ENCODE results near the gene KPTN. TPM values are rescaled to one million over a fixed set of nuclear protein-coding genes. Genes with fewer than 3 reads are reported as not detected.

The KPTN gene
- total and polyA plus RNA-seq, 2 of the 13 experiments (the other 11 are each of a cell fraction or from before 2014, with no cell fraction given) = 9.1 to 13.3 TPM

DNA sequence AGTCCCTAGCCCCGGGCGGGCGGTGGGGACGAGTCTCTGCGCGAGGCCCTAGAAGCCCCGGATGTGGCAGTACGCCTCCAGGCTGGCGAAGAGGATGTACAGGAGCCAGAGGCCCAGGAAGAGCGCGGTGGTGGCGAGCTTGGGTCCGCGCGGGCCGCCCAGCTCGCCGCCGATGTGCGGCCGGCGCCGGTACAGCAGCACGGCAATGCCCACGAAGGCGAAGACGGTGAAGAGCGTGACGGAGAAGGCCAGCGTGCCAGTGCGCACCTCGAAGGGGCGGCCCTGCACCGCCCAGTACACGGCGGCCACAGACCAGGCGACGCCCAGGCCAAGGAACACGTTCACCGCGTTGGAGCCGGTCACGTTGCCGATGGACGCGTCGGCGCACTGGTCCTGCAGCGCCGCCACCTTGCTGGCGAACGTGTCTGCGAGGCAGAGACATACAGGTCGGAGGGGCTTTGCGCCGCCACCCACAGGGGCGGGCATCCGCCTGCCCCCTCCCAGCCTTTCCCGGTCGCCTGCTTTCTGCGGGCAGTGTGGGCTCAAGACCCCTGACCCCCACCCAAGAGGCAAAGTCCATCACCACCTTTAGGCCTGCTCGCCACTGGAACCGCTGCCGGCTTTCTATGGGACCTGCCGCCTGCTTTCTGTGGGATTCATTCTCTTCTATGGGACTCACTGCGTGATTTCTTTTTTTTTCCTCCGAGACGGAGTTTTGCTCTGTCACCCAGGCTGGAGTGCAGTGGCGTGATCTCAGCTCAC is 53.8 kb downstream of the KPTN start (continued):
- TF ChIP-seq, protein P1, sequence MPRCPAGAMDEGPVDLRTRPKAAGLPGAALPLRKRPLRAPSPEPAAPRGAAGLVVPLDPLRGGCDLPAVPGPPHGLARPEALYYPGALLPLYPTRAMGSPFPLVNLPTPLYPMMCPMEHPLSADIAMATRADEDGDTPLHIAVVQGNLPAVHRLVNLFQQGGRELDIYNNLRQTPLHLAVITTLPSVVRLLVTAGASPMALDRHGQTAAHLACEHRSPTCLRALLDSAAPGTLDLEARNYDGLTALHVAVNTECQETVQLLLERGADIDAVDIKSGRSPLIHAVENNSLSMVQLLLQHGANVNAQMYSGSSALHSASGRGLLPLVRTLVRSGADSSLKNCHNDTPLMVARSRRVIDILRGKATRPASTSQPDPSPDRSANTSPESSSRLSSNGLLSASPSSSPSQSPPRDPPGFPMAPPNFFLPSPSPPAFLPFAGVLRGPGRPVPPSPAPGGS (CRISPR knock-in tag; IDR thresholded peaks at IDR 0.05) = 0 out of 2 replicates have a peak, but pooled peaks have one; percentile 79
- peak; percentile 76 for TF ChIP-seq HIVEP1 (CRISPR knock-in tag; IDR thresholded peaks at IDR 0.05)
- TF ChIP-seq ZSCAN20 (CRISPR knock-in tag; IDR thresholded peaks at IDR 0.05; ENCODE audit: borderline replicate concordance) = peak; percentile 24; the same call in 1 of the 2 replicates
- TF ChIP-seq KDM2A (CRISPR knock-in tag; IDR thresholded peaks at IDR 0.05; ENCODE audit: borderline replicate concordance, low read depth) = peak; percentile 88
- peak; percentile 72; the same call in 1 of the 2 replicates for TF ChIP-seq ZBTB7A (CRISPR knock-in tag; IDR thresholded peaks at IDR 0.05)
- peak; percentile 77 for TF ChIP-seq ZNF564 (CRISPR knock-in tag; IDR thresholded peaks at IDR 0.05)
- TF ChIP-seq ZBTB40 (IDR thresholded peaks at IDR 0.05) = no peak
- TF ChIP-seq ZBTB40 (CRISPR knock-in tag; IDR thresholded peaks at IDR 0.05) = peak; percentile 85
- TF ChIP-seq ELF3 (CRISPR knock-in tag; IDR thresholded peaks at IDR 0.05) = peak; percentile 39
- TF ChIP-seq ZNF761 (CRISPR knock-in tag; conservative IDR thresholded peaks at IDR 0.05) = no peak
- TF ChIP-seq, protein P2, sequence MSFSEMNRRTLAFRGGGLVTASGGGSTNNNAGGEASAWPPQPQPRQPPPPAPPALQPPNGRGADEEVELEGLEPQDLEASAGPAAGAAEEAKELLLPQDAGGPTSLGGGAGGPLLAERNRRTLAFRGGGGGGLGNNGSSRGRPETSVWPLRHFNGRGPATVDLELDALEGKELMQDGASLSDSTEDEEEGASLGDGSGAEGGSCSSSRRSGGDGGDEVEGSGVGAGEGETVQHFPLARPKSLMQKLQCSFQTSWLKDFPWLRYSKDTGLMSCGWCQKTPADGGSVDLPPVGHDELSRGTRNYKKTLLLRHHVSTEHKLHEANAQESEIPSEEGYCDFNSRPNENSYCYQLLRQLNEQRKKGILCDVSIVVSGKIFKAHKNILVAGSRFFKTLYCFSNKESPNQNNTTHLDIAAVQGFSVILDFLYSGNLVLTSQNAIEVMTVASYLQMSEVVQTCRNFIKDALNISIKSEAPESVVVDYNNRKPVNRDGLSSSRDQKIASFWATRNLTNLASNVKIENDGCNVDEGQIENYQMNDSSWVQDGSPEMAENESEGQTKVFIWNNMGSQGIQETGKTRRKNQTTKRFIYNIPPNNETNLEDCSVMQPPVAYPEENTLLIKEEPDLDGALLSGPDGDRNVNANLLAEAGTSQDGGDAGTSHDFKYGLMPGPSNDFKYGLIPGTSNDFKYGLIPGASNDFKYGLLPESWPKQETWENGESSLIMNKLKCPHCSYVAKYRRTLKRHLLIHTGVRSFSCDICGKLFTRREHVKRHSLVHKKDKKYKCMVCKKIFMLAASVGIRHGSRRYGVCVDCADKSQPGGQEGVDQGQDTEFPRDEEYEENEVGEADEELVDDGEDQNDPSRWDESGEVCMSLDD (CRISPR knock-in tag; IDR thresholded peaks at IDR 0.05; ENCODE audit: borderline replicate concordance) = no peak
- no peak for TF ChIP-seq ZFP1 (CRISPR knock-in tag; IDR thresholded peaks at IDR 0.05)
- TF ChIP-seq ZNF20 (CRISPR knock-in tag; IDR thresholded peaks at IDR 0.05) = no peak
- TF ChIP-seq ZSCAN25 (CRISPR knock-in tag; IDR thresholded peaks at IDR 0.05) = peak; percentile 75
- TF ChIP-seq, protein P3, sequence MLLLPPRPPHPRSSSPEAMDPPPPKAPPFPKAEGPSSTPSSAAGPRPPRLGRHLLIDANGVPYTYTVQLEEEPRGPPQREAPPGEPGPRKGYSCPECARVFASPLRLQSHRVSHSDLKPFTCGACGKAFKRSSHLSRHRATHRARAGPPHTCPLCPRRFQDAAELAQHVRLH (CRISPR knock-in tag; IDR thresholded peaks at IDR 0.05; ENCODE audit: borderline replicate concordance, low read depth) = 0 out of 2 replicates have a peak, but pooled peaks have one; percentile 24
